ENCODE results near the gene UBE2H. TPM values are rescaled to one million over a fixed set of nuclear protein-coding genes. Genes with fewer than 3 reads are reported as not detected.

The UBE2H gene
- total RNA-seq, 1 experiment from 2014 or later, result 42.3 TPM

DNA sequence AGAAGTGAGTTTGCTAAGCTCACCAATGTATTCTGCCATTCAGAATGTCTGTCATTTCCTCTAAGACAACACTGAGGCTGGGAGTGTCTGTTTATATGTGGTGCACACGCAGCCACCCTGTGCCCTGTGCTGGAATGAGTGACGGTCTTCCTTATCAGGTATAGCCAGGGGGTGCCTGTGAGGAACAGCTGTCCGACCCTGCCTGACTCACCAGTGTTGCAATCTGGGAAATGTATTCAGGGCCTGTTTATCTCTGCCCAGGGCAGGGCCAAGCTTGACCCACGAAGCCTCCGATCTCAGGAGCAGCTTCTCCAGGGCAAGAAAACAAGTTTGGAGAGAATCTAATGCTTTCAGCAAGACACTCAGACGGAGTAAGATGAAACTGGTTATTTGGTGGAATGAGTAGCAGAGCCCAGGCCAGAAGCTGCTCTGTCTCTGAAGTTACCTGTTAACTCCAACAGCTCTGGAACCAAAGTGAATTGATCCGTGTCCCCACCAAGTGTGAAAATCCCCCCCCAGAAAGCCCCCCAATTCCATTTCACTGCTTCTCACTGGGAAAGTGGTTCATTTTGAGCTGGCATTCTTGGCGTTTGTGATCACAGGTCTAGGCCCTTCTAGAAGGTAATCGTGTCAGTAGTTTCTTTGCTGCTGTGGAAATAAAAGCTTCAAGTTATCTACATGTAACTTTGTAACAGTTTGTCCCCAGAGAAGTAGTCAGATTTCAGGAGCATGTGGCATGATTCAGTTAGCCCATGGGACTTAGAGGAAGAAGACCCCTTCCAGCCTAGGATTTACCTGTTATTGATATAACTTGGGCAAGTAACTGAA, 6.1 kb upstream of the UBE2H start:
- H3K27ac ChIP-seq, result peak overlapping the region; percentile 30
- 0 out of 2 replicates have a peak overlapping the region, but pooled peaks have one; percentile 1 for H3K4me3 ChIP-seq
- no peaks in the 10 kb centered on the region for H3K27me3 ChIP-seq
- peak; percentile 78 to 81 for DNase-seq
- H3K4me1 ChIP-seq, result 0 out of 2 replicates have a peak, but pooled peaks cover 6% of the 10 kb centered on the region
- H3K36me3 ChIP-seq, result no peaks in the 10 kb centered on the region
- no peaks in the 10 kb centered on the region for H3K9me3 ChIP-seq (replicated peaks)

DNA sequence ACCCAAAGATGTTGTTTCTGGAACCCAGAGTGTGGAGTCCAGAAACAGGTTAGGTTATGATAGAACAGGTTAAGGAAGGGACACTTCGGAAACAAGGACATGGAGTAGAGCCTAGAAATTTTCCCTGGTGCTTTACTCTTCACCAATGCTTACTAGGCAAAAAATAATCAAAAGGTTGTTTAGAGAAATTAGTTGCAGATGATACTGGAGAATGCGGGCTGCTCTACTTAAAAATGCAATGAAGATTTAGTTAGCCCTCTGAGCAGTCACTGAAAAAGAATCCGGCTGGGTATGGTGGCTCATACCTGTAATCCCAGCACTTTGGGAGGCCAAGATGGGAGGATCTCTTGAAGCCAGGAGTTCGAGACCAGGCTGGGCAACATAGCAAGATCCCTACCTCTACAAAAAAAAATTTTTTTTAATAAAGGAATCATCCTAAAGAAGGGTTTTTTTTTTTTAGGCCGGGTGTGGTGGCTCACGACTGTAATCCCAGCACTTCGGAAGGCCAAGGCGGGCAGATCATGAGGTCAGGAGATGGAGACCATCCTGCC, 3.3 kb upstream of the UBE2H start:
- H3K4me3 ChIP-seq, result no peak overlapping the region
- no peaks in the 10 kb centered on the region for H3K36me3 ChIP-seq
- DNase-seq, result no peak
- no peaks in the 10 kb centered on the region for H3K27me3 ChIP-seq
- H3K9me3 ChIP-seq (replicated peaks), result no peaks in the 10 kb centered on the region
- 0 out of 2 replicates have a peak, but pooled peaks cover 6% of the 10 kb centered on the region for H3K4me1 ChIP-seq
- no peak overlapping the region for H3K27ac ChIP-seq

DNA sequence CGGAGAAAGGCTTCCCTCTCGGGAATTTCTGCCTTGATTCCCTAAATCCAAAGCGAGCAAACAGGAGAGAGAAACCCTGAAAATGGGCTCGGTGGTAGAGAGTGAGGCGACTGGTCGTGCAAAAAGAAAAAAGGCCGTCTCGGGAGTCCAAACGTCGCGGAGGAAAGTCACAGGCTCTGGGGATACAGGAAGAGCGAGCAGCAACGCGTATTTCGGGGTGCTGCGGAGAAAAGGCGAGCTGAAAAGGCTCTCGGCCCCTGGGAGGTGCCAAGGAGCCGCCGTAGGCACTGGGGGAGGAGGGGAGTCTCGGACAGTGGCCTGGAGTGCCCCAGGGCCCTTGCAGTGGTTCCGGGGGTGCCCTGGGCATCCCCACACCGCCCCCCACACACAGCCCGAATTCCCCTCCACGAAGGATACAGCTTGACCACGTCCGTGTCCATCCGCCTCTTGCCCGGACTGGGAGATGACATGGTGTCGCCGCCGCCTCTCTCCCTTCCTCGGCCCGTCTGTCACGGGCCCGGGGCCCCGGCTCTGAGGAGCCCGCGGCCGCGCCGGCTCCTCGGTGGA, 591 bp downstream of the UBE2H start:
- Histone ChIP-seq H3K36me3 (no peaks in the 10 kb centered on the region), H3K27me3 (no peaks in the 10 kb centered on the region), H3K4me1 (peaks cover 11% of the 10 kb centered on the region), H3K27ac (peak overlapping the region; percentile 89), H3K9me3 (replicated peaks) (no peaks in the 10 kb centered on the region), H3K4me3 (peak overlapping the region; percentile 79)
- DNase-seq, result peak; percentile 27 to 55

DNA sequence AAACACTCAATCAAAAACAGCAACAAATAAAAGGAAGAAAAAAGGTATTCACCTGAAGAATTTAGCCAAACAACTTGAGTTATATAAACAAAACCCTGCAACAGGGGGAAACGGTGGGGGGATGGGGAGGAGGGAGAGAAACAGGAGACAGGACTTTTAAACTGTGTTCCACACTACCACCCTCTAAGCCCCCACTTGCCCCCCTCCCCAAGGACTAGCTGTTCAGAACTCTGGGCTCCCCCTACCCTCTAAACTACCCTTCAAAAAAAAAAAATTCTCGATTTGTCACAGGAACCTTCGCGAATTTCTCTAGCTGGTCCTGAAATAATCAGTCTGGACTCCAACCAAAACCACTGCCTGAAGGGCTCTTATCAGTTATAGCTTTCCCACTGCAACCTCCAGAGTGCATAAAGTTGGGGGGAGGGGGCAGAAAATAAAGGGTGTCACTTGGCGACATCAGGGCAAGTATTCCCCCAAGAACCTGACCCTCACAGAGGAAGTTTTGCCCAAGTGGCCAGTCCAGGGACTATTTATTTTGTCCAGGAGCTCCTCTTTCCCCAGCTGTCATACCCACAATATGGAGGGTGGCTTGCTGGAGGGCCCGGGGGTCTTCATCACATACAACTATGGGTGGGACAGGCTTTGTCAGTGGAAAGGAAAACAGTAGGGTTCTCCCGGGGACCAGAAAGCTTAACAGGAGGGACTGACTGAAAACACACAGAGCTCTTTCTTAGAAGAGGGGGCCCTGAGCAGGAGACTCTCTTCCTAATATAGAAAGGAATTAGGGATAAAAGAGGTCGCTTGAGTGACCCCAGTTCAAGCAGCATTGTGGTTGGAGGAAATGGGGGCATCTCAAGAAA, 1.3 kb downstream of the UBE2H start:
- H3K27ac ChIP-seq, result peak overlapping the region; percentile 89
- H3K36me3 ChIP-seq, result no peaks in the 10 kb centered on the region
- H3K27me3 ChIP-seq, result no peaks in the 10 kb centered on the region
- DNase-seq, result peak; percentile 46 to 65
- H3K9me3 ChIP-seq (replicated peaks), result no peaks in the 10 kb centered on the region
- peak overlapping the region; percentile 79 for H3K4me3 ChIP-seq
- H3K4me1 ChIP-seq, result peaks cover 13% of the 10 kb centered on the region

DNA sequence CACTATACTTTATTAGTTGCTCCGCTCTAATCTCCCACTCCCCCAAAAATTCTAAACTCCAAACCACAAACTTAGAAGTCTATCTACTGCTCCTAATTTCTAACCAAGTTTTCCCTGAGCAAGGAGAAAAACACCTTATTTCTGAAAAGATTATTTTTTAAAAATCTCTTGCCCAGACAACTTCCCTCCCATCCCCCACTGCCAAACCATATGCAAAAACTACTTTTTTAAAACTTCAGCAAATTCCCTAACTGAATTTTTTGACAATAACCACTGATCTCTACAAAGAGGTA, 1.9 kb downstream of the UBE2H start:
- Histone ChIP-seq H3K9me3 (replicated peaks) (no peaks in the 10 kb centered on the region), H3K36me3 (no peaks in the 10 kb centered on the region), H3K27me3 (no peaks in the 10 kb centered on the region), H3K27ac (peak overlapping the region; percentile 89), H3K4me3 (peak overlapping the region; percentile 79), H3K4me1 (peaks cover 13% of the 10 kb centered on the region)
- no peak for DNase-seq

DNA sequence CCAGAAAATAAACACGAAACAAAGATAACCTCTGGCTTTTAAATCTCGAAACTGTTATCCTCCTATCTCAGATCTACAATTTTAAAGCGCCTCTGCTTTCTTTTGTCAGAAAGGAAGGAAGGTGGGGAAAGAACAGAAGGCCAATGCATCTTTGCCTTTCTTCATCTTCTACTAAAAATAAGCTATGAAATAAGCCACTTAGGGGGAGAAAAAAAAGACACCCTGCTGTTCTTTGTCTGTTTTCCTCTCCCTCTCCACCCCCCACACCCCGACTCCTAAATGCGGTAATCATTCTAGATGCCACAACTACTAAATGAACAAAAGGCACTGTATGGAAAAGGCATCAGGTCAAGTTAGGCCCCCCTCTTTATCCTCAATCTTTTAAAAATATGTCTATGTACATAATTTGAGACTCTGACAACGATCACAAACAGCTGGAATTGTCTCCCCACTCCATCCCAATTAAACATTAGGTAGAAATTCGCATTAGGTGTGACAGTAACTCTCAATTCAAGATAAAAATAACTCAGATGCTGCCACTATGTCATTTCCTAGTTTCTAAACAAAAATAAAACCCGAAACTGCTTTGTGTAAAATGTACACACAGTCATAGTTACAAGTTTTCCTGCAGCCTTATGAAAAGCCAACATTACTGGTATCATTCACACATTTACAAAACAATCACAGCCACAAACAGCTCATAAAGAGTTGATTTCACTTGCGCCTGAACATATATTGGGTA, 2.4 kb downstream of the UBE2H start:
- no peaks in the 10 kb centered on the region for H3K27me3 ChIP-seq
- peak overlapping the region; percentile 79 for H3K4me3 ChIP-seq
- DNase-seq, result peak; percentile 35 to 49
- H3K4me1 ChIP-seq, result peaks cover 13% of the 10 kb centered on the region
- no peaks in the 10 kb centered on the region for H3K36me3 ChIP-seq
- H3K27ac ChIP-seq, result peak overlapping the region; percentile 89
- H3K9me3 ChIP-seq (replicated peaks), result no peaks in the 10 kb centered on the region

DNA sequence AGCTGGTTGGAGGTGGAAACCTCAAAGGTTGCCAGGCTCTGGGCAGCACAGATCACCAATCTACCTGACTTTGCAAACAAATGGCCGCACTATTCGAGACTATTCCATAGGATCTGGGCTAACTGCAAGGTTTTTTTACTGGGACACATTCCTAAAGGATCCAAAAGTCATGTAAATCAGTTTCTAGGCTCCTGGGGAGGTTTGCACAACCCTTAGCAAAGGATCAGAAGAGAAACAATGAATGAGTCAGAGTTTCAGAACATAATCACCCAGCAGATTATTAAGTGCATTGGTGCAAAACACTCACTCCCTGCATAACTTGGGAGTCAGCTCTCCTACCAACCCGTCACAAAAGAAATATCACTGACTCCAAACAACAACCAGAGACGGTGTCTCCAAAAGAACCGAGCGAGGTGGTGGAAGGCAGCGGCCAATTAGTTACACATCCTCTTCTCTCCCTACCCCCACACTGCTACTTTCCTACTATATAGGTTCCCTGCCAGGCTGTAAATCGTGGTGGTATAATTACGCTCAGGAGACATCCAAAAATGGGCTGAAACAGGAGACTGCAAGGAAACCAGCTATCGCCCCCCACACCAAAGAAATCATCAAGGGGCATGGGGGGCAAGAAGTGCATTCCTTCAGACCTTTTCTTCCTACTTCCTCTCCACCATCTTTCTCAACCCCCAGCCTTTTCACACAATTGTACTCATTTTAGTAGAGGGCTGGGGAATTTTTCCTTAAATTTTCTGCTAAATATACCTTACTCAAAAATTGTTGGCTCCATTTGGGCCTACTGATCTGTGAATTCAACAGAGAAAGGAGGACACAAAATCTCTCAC, 3.2 kb downstream of the UBE2H start:
- DNase-seq, result peak; percentile 62 to 78
- H3K36me3 ChIP-seq, result no peaks in the 10 kb centered on the region
- H3K4me1 ChIP-seq, result peaks cover 13% of the 10 kb centered on the region
- H3K27ac ChIP-seq, result peak overlapping the region; percentile 89
- H3K9me3 ChIP-seq (replicated peaks), result no peaks in the 10 kb centered on the region
- H3K4me3 ChIP-seq, result peak overlapping the region; percentile 79
- no peaks in the 10 kb centered on the region for H3K27me3 ChIP-seq

DNA sequence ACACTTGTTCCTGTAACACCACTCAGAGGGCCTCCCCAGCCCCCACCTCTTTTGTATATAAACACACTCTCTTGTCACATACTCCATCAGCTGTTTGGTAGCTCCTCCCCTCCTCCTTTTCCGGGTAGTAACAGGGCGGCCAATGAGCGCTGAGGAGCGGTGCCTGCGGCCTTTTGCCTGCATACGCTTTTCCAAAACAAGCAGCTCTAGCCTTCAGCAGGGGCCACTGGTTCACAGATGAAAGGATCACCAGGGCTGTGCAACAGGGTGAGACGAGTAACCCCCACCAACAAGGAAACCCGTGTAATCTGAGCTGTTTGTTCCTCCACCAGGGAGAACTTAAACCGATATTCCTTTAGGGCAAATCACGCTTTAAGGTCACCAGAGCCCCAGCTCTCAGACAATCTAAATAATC, 3.9 kb downstream of the UBE2H start:
- peak; percentile 97 to 98 for DNase-seq
- Histone ChIP-seq H3K9me3 (replicated peaks) (no peaks in the 10 kb centered on the region), H3K36me3 (no peaks in the 10 kb centered on the region), H3K4me3 (peak overlapping the region; percentile 79), H3K27ac (peak overlapping the region; percentile 89), H3K27me3 (no peaks in the 10 kb centered on the region), H3K4me1 (peaks cover 13% of the 10 kb centered on the region)

DNA sequence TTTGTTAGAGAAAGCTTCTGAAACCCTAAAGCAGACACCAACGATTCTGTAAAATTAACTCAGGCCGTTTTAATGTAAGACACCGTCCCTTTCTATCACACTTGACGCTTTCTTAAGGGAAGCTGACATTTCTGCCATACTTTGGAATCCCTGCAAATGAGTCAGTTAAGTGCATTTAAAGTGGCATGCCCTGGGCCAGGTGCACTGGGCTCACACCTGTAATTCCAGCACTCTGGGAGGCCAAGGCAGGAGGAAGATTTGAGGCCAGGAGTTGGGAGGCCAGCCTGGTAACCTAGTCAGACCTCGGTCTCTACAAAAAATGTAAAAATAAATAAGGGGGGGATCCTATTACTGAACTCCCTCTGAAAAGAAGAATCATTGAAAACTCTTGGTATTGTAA, 4.4 kb downstream of the UBE2H start:
- no peak for DNase-seq
- Histone ChIP-seq H3K27ac (peak overlapping the region; percentile 89), H3K36me3 (peaks cover 4% of the 10 kb centered on the region), H3K4me1 (peaks cover 13% of the 10 kb centered on the region), H3K27me3 (no peaks in the 10 kb centered on the region), H3K4me3 (peak overlapping the region; percentile 79), H3K9me3 (replicated peaks) (no peaks in the 10 kb centered on the region)

DNA sequence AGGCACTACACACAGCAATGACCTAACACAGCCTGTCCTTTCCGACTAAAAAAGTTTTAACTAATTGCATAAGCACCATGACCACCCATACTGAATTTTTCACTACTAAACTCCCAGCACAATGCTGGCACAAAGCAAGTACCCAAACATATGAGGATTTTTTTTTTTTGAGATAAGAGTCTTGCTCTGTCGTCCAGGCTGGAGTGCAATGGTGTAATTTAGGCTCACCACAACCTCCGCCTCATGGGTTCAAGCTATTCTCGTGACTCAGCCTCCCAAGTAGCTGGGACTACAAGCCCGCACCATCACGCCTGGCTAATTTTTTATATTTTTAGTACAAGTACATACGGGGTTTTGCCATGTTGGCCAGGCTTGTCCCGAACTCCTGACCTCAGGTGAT, 5.1 kb downstream of the UBE2H start:
- peak in 1 of 2 experiments; percentile 33 for DNase-seq
- Histone ChIP-seq H3K4me1 (peaks cover 13% of the 10 kb centered on the region), H3K9me3 (replicated peaks) (no peaks in the 10 kb centered on the region), H3K27ac (peak overlapping the region; percentile 89; the same call in 1 of the 2 replicates), H3K36me3 (peaks cover 5% of the 10 kb centered on the region), H3K27me3 (no peaks in the 10 kb centered on the region), H3K4me3 (no peak overlapping the region)

DNA sequence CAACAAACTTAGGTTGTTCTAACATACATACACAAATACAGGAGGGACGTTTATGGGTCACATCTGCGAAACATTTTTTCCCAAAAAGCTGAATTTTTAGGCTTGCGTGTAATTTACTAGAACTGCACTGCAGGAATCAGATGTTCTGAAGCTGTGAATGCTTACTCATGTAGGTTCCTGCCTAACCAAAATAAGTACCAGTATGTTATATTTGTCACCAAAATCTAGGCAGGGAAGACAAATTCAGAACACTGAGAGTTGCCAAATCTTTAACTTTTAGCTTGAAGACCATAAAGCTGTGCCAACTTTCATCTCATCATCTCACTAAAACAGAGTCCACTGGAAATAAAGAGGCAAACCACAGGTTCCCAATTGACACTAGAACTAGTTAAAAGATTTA, 5.7 kb downstream of the UBE2H start:
- H3K9me3 ChIP-seq (replicated peaks), result no peaks in the 10 kb centered on the region
- peaks cover 13% of the 10 kb centered on the region for H3K4me1 ChIP-seq
- no peak overlapping the region for H3K4me3 ChIP-seq
- H3K36me3 ChIP-seq, result peaks cover 9% of the 10 kb centered on the region
- H3K27me3 ChIP-seq, result no peaks in the 10 kb centered on the region
- peak overlapping the region; percentile 89; the same call in 1 of the 2 replicates for H3K27ac ChIP-seq
- DNase-seq, result no peak

DNA sequence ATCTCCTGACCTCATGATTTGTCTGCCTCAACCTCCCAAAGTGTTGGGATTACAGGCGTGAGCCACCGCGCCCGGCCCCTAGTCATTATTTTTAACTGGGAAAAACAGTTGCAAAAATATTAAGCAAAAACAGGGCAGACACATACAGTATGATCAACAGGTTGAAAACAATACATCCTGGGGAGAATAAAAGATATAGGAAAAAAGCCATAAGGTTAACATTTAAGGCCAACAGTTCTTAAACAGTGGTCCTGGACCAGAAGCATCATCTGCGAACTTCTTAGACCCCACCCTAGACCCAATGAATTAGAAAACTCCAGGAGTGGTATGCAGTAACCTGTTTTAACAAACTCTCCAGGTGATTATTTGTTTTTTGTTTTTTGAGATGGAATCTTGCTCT, 6.5 kb downstream of the UBE2H start:
- DNase-seq, result no peak
- Histone ChIP-seq H3K27ac (no peak overlapping the region), H3K4me3 (no peak overlapping the region), H3K9me3 (replicated peaks) (no peaks in the 10 kb centered on the region), H3K27me3 (no peaks in the 10 kb centered on the region), H3K36me3 (peaks cover 14% of the 10 kb centered on the region), H3K4me1 (peaks cover 13% of the 10 kb centered on the region)

DNA sequence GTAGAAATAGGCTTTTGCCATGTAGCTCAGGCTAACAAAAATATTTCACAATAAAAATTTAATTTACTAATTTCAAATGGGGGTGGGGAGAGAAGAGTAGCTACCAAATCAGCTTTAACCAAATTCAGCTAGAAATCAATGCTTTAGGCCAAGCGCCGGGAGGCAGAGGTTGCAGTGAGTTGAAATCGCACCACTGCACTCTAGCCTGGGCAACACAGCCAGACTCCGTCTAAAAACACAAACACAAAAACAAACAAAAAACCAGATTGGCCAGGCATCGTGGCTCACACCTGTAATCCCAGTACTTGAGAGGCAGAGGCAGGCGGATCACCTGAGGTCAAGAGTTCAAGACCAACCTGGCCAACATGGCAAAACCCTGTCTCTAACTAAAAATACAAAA, 9.4 kb downstream of the UBE2H start:
- Histone ChIP-seq H3K9me3 (replicated peaks) (no peaks in the 10 kb centered on the region), H3K4me1 (peaks cover 9% of the 10 kb centered on the region), H3K27ac (no peak overlapping the region), H3K36me3 (peaks cover 15% of the 10 kb centered on the region), H3K27me3 (no peaks in the 10 kb centered on the region), H3K4me3 (no peak overlapping the region)
- DNase-seq, result no peak

All from SJCRH30 (cell line).